IMR-90 (cell line): ENCODE results near the gene ZNF593.

Experiments used
- CEBPB ChIP-seq: IDR thresholded peaks from 2 replicates; pipeline ENCODE4 v1.6.1; 2012; ENCODE audit warnings: low read depth, low read length, improper control_type of control experiment
- FOS ChIP-seq: fragments of 150-350 bp; IDR thresholded peaks from 2 replicates; pipeline ENCODE4 v1.6.1; 2016; ENCODE audit warnings: low read depth, low read length
- MAZ ChIP-seq: IDR thresholded peaks from 2 replicates; pipeline ENCODE4 v1.6.1; 2012; ENCODE audit warnings: low read depth, mild to moderate bottlenecking, low read length, improper control_type of control experiment, moderate library complexity, borderline replicate concordance
- MXI1 ChIP-seq: IDR thresholded peaks from 2 replicates; pipeline ENCODE4 v1.6.1; 2012; ENCODE audit warnings: low read depth, mild to moderate bottlenecking, low read length, moderate library complexity, borderline replicate concordance
- POLR2A ChIP-seq: IDR thresholded peaks from 2 replicates; pipeline ENCODE4 v1.6.1; 2012; ENCODE audit warnings: mild to moderate bottlenecking, low read depth, low read length
- RAD21 ChIP-seq: IDR thresholded peaks from 2 replicates; pipeline ENCODE4 v1.6.1; 2012; ENCODE audit warnings: low read length, improper control_type of control experiment
- RFX5 ChIP-seq: IDR thresholded peaks from 2 replicates; pipeline ENCODE4 v1.8.0; 2012; ENCODE audit warnings: low read depth, mild to moderate bottlenecking, low read length, moderate library complexity
- TF ChIP-seq, protein P1 (sequence below): conservative IDR thresholded peaks from 2 replicates; pipeline ENCODE4 v1.5.1; 2012; ENCODE audit warnings: mild to moderate bottlenecking, low read depth, low read length, improper control_type of control experiment

DNA sequence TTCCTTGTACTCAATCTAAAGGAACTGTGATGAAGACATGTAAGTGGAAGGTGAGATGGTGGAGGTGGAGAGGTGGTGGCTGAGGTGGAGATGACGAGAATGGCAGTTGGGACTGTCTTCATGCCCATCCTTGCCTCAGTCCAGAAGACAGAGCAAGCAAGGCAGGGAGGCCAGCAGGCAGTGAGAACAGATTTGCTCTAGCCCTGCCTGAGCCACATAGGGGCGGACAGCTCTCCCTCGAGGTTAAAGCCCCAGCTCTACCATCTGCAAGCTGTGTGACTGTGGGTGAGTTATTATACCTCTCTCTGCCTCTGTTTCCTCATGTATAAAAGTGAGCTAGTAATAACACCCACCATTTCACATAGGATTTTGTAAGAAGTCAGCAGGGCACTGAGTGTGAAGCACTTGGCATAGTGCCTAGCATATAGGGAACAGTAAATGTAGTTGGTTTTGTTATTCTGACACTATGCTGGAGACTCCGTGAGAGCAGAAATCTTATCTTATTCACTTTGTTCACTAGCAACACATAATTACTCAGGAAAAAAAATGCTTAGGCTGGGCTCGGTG, 15.7 kb upstream of the ZNF593 start:
- TF ChIP-seq, protein P1, sequence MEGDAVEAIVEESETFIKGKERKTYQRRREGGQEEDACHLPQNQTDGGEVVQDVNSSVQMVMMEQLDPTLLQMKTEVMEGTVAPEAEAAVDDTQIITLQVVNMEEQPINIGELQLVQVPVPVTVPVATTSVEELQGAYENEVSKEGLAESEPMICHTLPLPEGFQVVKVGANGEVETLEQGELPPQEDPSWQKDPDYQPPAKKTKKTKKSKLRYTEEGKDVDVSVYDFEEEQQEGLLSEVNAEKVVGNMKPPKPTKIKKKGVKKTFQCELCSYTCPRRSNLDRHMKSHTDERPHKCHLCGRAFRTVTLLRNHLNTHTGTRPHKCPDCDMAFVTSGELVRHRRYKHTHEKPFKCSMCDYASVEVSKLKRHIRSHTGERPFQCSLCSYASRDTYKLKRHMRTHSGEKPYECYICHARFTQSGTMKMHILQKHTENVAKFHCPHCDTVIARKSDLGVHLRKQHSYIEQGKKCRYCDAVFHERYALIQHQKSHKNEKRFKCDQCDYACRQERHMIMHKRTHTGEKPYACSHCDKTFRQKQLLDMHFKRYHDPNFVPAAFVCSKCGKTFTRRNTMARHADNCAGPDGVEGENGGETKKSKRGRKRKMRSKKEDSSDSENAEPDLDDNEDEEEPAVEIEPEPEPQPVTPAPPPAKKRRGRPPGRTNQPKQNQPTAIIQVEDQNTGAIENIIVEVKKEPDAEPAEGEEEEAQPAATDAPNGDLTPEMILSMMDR, result no peak
- TF ChIP-seq RFX5 (no peak), RAD21 (no peak), MXI1 (no peak), FOS (no peak), POLR2A (no peak), MAZ (no peak), CEBPB (no peak)
